ENCODE measurements around the gene TRIM75. TPM values are rescaled to one million over a fixed set of nuclear protein-coding genes. Genes with fewer than 3 reads are reported as not detected.

Gene TRIM75
- total RNA-seq, 1 donor from 2014 or later: not detected

DNA sequence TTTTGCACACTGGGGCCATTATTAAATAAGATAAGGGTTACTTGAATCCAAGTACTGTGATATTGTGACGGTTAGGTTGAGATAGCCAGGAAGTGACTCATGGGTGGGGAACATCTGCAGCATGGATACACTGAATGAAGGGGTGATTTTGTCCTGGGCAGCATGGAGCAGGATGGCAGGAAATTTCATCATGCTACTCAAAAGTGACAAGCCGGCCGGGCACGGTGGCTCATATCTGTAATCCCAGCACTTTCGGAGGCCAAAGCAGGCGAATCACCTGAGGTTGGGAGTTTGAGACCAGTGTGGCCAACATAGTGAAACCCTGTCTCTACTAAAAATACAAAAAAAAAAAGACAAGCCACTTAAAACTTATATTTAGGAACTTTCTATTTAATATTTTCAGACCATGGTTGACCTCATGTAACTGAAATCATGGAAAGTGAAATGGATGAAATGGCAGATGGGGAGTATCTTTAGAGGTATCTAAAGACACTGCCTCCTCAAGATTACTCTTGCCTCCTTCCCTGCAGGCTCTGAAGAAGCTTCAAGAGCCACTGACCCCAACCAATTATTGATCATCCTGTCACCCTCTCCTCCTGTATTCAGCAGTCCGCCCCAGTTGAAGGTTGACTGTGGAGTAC, 25.8 kb upstream of the TRIM75 start:
- no peak for TF ChIP-seq POLR2A (IDR thresholded peaks at IDR 0.05)
- no peak for TF ChIP-seq CTCF (IDR thresholded peaks at IDR 0.05)
- no peak for TF ChIP-seq POLR2AphosphoS5 (IDR thresholded peaks at IDR 0.05; ENCODE audit: insufficient read depth in 1 of 2, low read depth in 1 of 2)
- Histone ChIP-seq H3K9me3 (no peaks in the 10 kb centered on the region), H3K4me3 (no peak overlapping the region), H3K27ac (no peak overlapping the region), H3K4me1 (no peaks in the 10 kb centered on the region), H3K36me3 (no peaks in the 10 kb centered on the region), H3K27me3 (no peaks in the 10 kb centered on the region)
- intact Hi-C loops (cut with DNase I): no loop called here
- peak in 1 of 2 donors; percentile 58 for DNase-seq (ENCODE audit: extremely low spot score in 2 of 2)

- intact Hi-C loops (cut with DNase I): no loop called here
- TF ChIP-seq POLR2A (IDR thresholded peaks at IDR 0.05) (no peak), POLR2AphosphoS5 (IDR thresholded peaks at IDR 0.05; ENCODE audit: insufficient read depth in 1 of 2, low read depth in 1 of 2) (no peak), CTCF (IDR thresholded peaks at IDR 0.05) (no peak)
- no peak within 1 kb of the TSS for H3K27ac ChIP-seq
- no peak within 1 kb of the TSS for H3K4me3 ChIP-seq
- no peaks in the 10 kb centered on the region for H3K27me3 ChIP-seq
- no peaks in the 10 kb centered on the region for H3K4me1 ChIP-seq
- no peak for DNase-seq (ENCODE audit: extremely low spot score in 2 of 2)
- no peaks in the 10 kb centered on the region for H3K9me3 ChIP-seq
- no peaks in the 10 kb centered on the region for H3K36me3 ChIP-seq
These were observed 22.0 kb upstream of the TRIM75 start, which contains the start of gene TRIM60 for GRCh38 chr4:165031436-165032211. TRIM60 (plus strand) TSS chr4:165031999; CDS start chr4:165040073, 8,074 bp downstream.

GRCh38 chr4:165048170-165048569, 5.5 kb upstream of the TRIM75 start:
- Histone ChIP-seq H3K27me3 (no peaks in the 10 kb centered on the region), H3K4me1 (no peaks in the 10 kb centered on the region), H3K9me3 (no peaks in the 10 kb centered on the region), H3K36me3 (no peaks in the 10 kb centered on the region), H3K4me3 (no peak overlapping the region), H3K27ac (no peak overlapping the region)
- intact Hi-C loops (cut with DNase I): no loop called here
- no peak for TF ChIP-seq CTCF (IDR thresholded peaks at IDR 0.05)
- no peak for TF ChIP-seq POLR2A (IDR thresholded peaks at IDR 0.05)
- no peak for TF ChIP-seq POLR2AphosphoS5 (IDR thresholded peaks at IDR 0.05; ENCODE audit: insufficient read depth in 1 of 2, low read depth in 1 of 2)
- no peak for DNase-seq (ENCODE audit: extremely low spot score in 2 of 2)

- H3K4me3 ChIP-seq: no peak overlapping the region
- no peaks in the 10 kb centered on the region for H3K27me3 ChIP-seq
- H3K36me3 ChIP-seq: no peaks in the 10 kb centered on the region
- no peak for DNase-seq (ENCODE audit: extremely low spot score in 2 of 2)
- no peak overlapping the region for H3K27ac ChIP-seq
- H3K9me3 ChIP-seq: no peaks in the 10 kb centered on the region
- TF ChIP-seq POLR2A (IDR thresholded peaks at IDR 0.05) (no peak), POLR2AphosphoS5 (IDR thresholded peaks at IDR 0.05; ENCODE audit: insufficient read depth in 1 of 2, low read depth in 1 of 2) (no peak), CTCF (IDR thresholded peaks at IDR 0.05) (no peak)
- intact Hi-C loops (cut with DNase I): no loop called here
- H3K4me1 ChIP-seq: no peaks in the 10 kb centered on the region
These were observed 1.0 kb upstream of the TRIM75 start for GRCh38 chr4:165052627-165053026.

DNA sequence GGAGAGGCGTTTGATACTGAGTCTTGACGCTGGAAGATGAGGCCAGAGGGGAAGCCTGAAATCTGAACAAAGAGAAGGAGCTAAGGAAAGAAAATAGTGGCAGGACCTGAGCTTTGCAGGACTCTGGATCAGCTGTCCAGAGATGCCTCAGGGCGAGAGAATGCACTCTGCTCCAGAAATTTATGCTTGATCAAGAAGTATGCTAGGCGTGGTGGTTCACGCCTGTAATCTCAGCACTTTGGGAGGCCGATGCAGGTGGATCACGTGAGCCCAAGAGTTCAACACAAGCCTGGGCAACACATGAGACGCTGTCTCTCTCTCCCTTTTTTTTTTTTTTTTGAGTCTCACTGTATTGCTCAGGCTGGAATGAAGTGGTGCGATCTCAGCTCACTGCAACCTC, 1.9 kb downstream of the TRIM75 start:
- Histone ChIP-seq H3K27me3 (no peaks in the 10 kb centered on the region), H3K4me1 (no peaks in the 10 kb centered on the region), H3K36me3 (no peaks in the 10 kb centered on the region), H3K27ac (no peak overlapping the region), H3K9me3 (no peaks in the 10 kb centered on the region), H3K4me3 (no peak overlapping the region)
- no peak for DNase-seq (ENCODE audit: extremely low spot score in 2 of 2)
- TF ChIP-seq POLR2AphosphoS5 (IDR thresholded peaks at IDR 0.05; ENCODE audit: insufficient read depth in 1 of 2, low read depth in 1 of 2) (no peak), POLR2A (IDR thresholded peaks at IDR 0.05) (no peak), CTCF (IDR thresholded peaks at IDR 0.05) (no peak)
- intact Hi-C loops (cut with DNase I): no loop called here
